ENCODE data around the gene AKR7A3. TPM values are rescaled to one million over a fixed set of nuclear protein-coding genes. Genes with fewer than 3 reads are reported as not detected.

AKR7A3 gene
- total and polyA plus RNA-seq, 7 donors, result 0.71 to 110 (median 1.9) TPM

- Histone ChIP-seq H3K4me3 (no peak overlapping the region), H3K36me3 (peaks cover 0 to 19% (median 9%) of the 10 kb centered on the region in 4 donors), H3K4me1 (peaks cover 0 to 35% (median 28%) of the 10 kb centered on the region in 4 donors), H3K27ac (no peak overlapping the region), H3K9me3 (no peaks in the 10 kb centered on the region), H3K27me3 (no peaks in the 10 kb centered on the region)
- WGBS, 2 donors, result 65 to 80% methylated on average over 17 of the region's 17 CpGs
- TF ChIP-seq EP300 (IDR thresholded peaks at IDR 0.05) (no peak), CTCF (IDR thresholded peaks at IDR 0.05) (no peak), POLR2AphosphoS5 (IDR thresholded peaks at IDR 0.05) (no peak), POLR2A (IDR thresholded peaks at IDR 0.05) (no peak)
- intact Hi-C loops (cut with DNase I), result no loop called here
- DNase-seq, result peak; percentile 57
Measured at GRCh38 chr1:19315378-19316198, 27.0 kb upstream of the AKR7A3 start.

- intact Hi-C loops (cut with DNase I), result loop anchor here (5.0 kb wide), 1 partner anchor 73 kb away; no protein-coding TSS in a partner anchor
- H3K4me1 ChIP-seq, result peaks cover 0 to 36% (median 30%) of the 10 kb centered on the region in 4 donors
Measured at GRCh38 chr1:19313961-19314882, 25.7 kb upstream of the AKR7A3 start.

GRCh38 chr1:19313636-19313959 lies 25.0 kb upstream of the AKR7A3 start:
- no peak overlapping the region for H3K4me3 ChIP-seq
- TF ChIP-seq POLR2AphosphoS5 (IDR thresholded peaks at IDR 0.05) (no peak), POLR2A (IDR thresholded peaks at IDR 0.05) (no peak), EP300 (IDR thresholded peaks at IDR 0.05) (no peak), CTCF (IDR thresholded peaks at IDR 0.05) (no peak)
- peaks cover 0 to 12% (median 6%) of the 10 kb centered on the region in 4 donors for H3K36me3 ChIP-seq
- no peaks in the 10 kb centered on the region for H3K9me3 ChIP-seq
- H3K27me3 ChIP-seq, result no peaks in the 10 kb centered on the region
- intact Hi-C loops (cut with DNase I), result loop anchor here (5.0 kb wide), 1 partner anchor 74 kb away; no protein-coding TSS in a partner anchor
- no peak for DNase-seq
- peaks cover 0 to 36% (median 30%) of the 10 kb centered on the region in 4 donors for H3K4me1 ChIP-seq
- WGBS, 2 donors, result 88 to 93% methylated on average over 4 of the region's 4 CpGs
- H3K27ac ChIP-seq, result peak overlapping the region in 1 of 4 donors; percentile 85

More at GRCh38 chr1:19313961-19314882, 25.7 kb upstream of the AKR7A3 start:
- no peak for TF ChIP-seq EP300 (IDR thresholded peaks at IDR 0.05)
- TF ChIP-seq POLR2A (IDR thresholded peaks at IDR 0.05), result no peak
- no peak for TF ChIP-seq POLR2AphosphoS5 (IDR thresholded peaks at IDR 0.05)
- no peak for TF ChIP-seq CTCF (IDR thresholded peaks at IDR 0.05)
- no peak overlapping the region for H3K4me3 ChIP-seq
- whole genome bisulfite sequencing, 2 donors, result 82 to 84% methylated on average over 10 of the region's 10 CpGs
- DNase-seq, result peak; percentile 48
- no peak overlapping the region for H3K27ac ChIP-seq
- peaks cover 0 to 18% (median 9%) of the 10 kb centered on the region in 4 donors for H3K36me3 ChIP-seq
- H3K27me3 ChIP-seq, result no peaks in the 10 kb centered on the region
- H3K9me3 ChIP-seq, result no peaks in the 10 kb centered on the region

- H3K4me3 ChIP-seq, result peak overlapping the region; percentile 82 to 94 (median 88)
- peaks cover 0 to 12% (median 5%) of the 10 kb centered on the region in 4 donors for H3K36me3 ChIP-seq
- TF ChIP-seq POLR2AphosphoS5 (IDR thresholded peaks at IDR 0.05) (no peak), POLR2A (IDR thresholded peaks at IDR 0.05) (no peak), CTCF (IDR thresholded peaks at IDR 0.05) (no peak), EP300 (IDR thresholded peaks at IDR 0.05) (no peak)
- peaks cover 0 to 36% (median 30%) of the 10 kb centered on the region in 4 donors for H3K4me1 ChIP-seq
- no peaks in the 10 kb centered on the region for H3K9me3 ChIP-seq
- H3K27ac ChIP-seq, result peak overlapping the region; percentile 85 to 94 (median 92)
- intact Hi-C loops (cut with DNase I), result loop anchor here (5.0 kb wide), 1 partner anchor 74 kb away; no protein-coding TSS in a partner anchor
- H3K27me3 ChIP-seq, result no peaks in the 10 kb centered on the region
- 51 to 52% methylated on average over 20 of the region's 20 CpGs for WGBS, 2 donors
- peak; percentile 38 for DNase-seq
Measured at GRCh38 chr1:19312782-19313635, 24.4 kb upstream of the AKR7A3 start.
